GM12801 (cell line): ENCODE data around the gene RCBTB1.

Source experiments
- TF ChIP-seq, protein P1 (sequence below): IDR thresholded peaks from one replicate; pipeline ENCODE4 v1.5.1; 2011; ENCODE audit warnings: control low read depth; ENCODE audit not compliant: insufficient read length; ENCODE audit errors: extremely low read depth

RCBTB1 gene

DNA sequence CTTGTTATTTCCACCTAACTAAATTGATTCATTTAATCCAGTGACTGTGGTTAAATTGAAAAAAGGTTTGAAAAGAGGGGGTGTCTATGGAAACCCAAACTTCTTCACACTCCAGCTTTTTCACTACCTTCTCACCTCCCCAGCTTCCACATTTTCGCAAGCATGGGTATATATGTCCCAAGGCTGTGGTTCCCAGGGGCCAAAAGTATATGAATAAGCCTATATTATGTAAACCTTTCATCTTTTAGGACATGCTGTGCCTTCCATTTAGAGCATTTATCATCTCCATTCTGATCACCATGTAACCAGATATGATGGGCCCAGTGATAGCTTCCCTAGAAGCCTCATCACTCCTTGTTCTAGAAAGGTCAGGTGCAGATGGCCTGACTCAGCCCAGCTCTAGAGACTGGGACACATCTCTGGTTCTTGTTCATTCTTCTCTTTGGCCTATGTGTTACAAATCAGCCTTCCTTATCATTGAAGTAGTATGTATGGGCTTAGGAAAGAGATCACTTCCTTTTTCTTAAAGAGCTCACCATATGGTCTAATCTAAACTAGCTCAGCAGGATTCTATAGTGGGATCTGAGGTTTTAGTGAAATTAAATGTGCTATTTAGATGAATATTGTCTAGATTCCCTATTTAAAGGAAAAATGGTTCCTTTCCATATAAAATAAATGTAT is 23.4 kb upstream of the RCBTB1 start:
- TF ChIP-seq, protein P1, sequence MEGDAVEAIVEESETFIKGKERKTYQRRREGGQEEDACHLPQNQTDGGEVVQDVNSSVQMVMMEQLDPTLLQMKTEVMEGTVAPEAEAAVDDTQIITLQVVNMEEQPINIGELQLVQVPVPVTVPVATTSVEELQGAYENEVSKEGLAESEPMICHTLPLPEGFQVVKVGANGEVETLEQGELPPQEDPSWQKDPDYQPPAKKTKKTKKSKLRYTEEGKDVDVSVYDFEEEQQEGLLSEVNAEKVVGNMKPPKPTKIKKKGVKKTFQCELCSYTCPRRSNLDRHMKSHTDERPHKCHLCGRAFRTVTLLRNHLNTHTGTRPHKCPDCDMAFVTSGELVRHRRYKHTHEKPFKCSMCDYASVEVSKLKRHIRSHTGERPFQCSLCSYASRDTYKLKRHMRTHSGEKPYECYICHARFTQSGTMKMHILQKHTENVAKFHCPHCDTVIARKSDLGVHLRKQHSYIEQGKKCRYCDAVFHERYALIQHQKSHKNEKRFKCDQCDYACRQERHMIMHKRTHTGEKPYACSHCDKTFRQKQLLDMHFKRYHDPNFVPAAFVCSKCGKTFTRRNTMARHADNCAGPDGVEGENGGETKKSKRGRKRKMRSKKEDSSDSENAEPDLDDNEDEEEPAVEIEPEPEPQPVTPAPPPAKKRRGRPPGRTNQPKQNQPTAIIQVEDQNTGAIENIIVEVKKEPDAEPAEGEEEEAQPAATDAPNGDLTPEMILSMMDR, result no peak

DNA sequence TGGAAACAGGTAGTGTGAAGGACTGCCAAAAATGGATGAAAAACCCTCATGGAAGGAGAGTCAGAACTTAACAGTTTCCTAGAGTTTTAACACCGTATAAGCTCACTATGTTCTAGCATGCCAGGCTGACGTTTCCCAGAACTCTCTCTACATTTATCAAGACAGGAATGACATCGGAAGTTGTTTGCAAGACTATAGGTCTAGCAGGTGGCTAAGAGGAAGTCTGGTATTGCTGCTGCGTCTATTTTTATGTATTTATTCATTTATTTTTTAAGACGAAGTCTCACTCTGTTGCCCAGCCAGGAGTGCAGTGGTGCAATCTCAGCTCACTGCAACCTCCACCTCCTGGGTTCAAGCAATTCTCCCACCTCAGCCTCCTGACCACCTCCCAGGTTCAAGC is 22.4 kb upstream of the RCBTB1 start:
- TF ChIP-seq, protein P1, result no peak

DNA sequence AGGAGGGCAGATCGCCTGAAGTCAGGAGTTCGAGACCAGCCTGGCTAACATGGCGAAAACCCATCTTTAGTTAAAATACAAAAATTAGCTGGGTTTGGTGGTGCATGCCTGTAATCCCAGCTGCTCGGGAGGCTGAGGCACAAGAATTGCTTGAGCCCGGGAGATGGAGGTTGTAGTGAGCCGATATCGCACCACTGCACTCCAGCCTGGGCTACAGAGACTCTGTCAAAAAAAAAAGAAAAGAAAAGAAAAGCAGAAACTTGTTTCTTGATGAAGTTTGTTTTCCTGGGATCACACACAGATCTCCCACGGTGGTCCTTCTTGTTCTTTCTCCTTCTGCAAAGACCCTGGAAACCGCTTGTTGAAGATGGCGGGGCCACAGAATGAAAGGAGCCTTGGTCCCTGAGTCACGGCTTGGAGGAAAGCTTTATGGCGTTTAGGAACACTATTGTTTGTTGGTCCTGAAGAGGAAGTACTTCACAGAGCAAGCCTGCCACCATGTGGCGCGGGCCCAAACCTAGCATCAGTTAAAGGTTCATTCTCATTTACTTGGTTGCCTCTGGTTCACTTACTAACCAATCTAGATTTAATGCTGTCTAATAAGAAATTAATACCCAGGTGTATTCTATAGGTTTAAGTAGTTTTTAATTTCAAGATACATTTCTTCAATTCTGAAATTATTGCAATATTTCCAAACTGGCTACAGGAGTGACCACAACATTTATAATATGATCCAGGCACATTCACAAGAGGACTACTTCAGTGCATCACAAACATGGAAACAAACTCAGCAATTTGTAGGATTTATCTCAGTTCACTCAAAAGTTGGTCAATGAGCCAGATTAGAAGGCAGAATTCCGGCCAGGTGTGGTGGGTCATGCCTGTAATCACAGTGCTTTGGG is 21.6 kb upstream of the RCBTB1 start:
- TF ChIP-seq, protein P1, result no peak

DNA sequence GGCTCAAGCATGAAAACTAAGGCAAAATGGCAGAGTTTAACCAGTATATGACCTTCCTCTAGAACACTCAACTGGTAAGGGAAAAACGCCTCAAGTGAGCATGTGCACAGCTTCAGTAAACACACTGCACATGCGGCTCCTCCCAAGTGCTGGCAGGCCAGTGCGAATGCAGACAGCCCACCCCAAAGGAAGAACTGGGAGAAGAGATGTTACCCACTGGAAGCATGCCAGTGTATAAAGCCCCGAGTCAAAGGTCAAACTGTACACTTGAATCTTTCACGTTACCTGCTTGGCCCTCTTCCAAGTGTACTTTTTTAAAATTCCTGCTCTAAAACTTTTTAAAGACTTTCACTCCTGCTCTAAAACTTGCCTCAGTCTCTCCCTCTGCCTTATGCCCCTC is 19.2 kb upstream of the RCBTB1 start:
- TF ChIP-seq, protein P1, result no peak

DNA sequence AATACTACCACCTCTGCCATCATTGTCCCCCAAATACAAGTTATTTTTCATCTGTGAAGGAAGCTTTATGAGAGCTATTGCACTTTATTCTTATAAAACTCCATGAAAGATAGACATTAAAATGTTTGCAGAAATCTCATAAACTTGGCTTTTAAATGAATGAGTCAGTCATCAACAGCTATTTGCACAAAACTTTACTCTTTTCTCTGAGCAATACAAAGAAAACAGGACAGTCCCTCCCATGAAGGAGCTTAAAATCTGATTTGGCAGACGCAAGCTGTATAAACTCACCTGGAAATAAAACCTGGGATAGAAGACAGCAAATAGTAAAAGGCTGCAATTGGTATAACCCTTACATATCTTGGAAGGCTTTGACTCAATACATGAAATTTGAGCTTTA is 16.6 kb upstream of the RCBTB1 start:
- TF ChIP-seq, protein P1, result no peak

DNA sequence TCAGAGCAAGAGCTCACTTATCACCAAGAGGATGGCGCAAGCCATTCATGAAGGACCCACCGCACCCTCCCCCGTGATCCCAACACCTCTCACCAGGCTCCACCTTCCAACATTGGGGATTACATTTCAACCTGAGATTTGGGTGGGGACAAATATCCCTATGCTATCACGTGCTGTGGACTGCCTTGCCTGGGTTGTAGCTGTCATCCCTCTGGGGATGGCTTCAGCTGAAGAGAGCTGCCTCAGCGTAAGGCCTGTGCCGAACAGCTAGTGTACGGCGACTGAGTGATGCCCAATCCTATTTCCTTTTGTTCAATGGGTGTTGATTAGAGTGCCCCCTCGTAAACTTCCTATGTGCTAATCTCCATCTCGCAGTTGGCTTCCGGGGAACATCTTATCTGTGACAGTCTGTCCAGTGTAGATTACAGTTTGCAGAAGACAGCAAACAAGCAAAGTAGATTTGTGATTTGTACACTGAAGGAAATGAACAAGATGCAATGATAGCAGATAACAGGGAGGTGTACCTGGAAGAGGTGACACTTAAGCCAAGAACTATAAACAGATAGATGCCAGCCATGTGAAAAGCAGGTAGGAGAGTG is 11.8 kb upstream of the RCBTB1 start:
- TF ChIP-seq, protein P1, result no peak

DNA sequence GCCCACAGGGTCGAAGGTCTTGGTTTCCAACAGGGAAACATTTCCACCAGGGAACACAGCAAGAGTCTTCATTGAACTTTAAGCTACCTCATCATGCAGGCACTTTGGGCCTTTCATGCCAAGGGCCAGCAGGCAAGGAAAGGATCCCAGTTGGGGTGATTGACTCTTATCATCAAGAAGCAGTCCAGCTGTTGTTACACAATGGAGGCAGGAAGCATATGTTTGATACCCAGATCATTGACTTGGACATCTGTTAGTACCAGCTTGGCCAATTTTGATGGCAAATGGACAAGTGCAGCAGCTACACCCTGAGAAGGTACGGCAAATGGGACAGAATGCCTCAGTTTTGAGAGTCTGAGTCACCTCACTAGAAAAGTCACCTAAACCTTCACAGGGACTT is 10.9 kb upstream of the RCBTB1 start:
- TF ChIP-seq, protein P1, result no peak
